Mesendoderm (in vitro differentiated cells): Measurements from ENCODE around the gene NAV1.

ENCODE experiments used
- DNase-seq: peaks from one replicate; pipeline ENCODE4 v3.0.0; 2013
- H2AK5ac ChIP-seq: 2 replicates; pipeline ENCODE4 v1.6.1; 2013; ENCODE audit warnings: low read length, inconsistent platforms
- H2BK120ac ChIP-seq: 2 replicates; pipeline ENCODE4 v1.6.1; 2013; ENCODE audit warnings: low read depth, mild to moderate bottlenecking, low read length, moderate library complexity, mixed read lengths
- H2BK15ac ChIP-seq: replicated peaks from 2 replicates; pipeline ENCODE4 v1.6.1; 2013; ENCODE audit warnings: low read depth, mild to moderate bottlenecking, moderate library complexity
- H2BK5ac ChIP-seq: 2 replicates; pipeline ENCODE4 v1.6.1; 2013; ENCODE audit warnings: low read length, inconsistent platforms
- H3K18ac ChIP-seq: 2 replicates; pipeline ENCODE4 v1.6.1; 2013; ENCODE audit warnings: mild to moderate bottlenecking, low read length, mixed read lengths
- H3K23ac ChIP-seq: one replicate; pipeline ENCODE4 v1.6.1; 2013; ENCODE audit warnings: low read length
- H3K27ac ChIP-seq: 2 replicates; pipeline ENCODE4 v1.5.1; 2013; ENCODE audit warnings: low read depth, mild to moderate bottlenecking, inconsistent platforms, low read length, moderate library complexity
- H3K27me3 ChIP-seq: 2 replicates; pipeline ENCODE4 v1.6.1; 2013; ENCODE audit warnings: low read length, control low read depth, mild to moderate bottlenecking, inconsistent platforms; ENCODE audit not compliant: insufficient read depth, poor library complexity
- H3K36me3 ChIP-seq: 2 replicates; pipeline ENCODE4 v1.6.1; 2013; ENCODE audit warnings: low read length, inconsistent platforms; ENCODE audit not compliant: control insufficient read depth, insufficient read depth
- H3K4ac ChIP-seq: one replicate; pipeline ENCODE4 v1.6.1; 2013; ENCODE audit warnings: low read depth, mild to moderate bottlenecking, low read length, moderate library complexity
- H3K4me1 ChIP-seq: 2 replicates; pipeline ENCODE4 v1.6.1; 2013; ENCODE audit warnings: low read depth, low read length, inconsistent platforms; ENCODE audit not compliant: control insufficient read depth
- H3K4me2 ChIP-seq: 2 replicates; pipeline ENCODE4 v1.6.1; 2013; ENCODE audit warnings: low read length
- H3K4me3 ChIP-seq: 2 replicates; pipeline ENCODE4 v1.5.1; 2013; ENCODE audit warnings: mild to moderate bottlenecking, low read length
- H3K56ac ChIP-seq: one replicate; pipeline ENCODE4 v1.6.1; 2013; ENCODE audit warnings: low read length
- H3K79me1 ChIP-seq: 2 replicates; pipeline ENCODE4 v1.6.1; 2013; ENCODE audit warnings: low read length, inconsistent platforms
- H3K79me2 ChIP-seq: 2 replicates; pipeline ENCODE4 v1.6.1; 2013; ENCODE audit warnings: mild to moderate bottlenecking, low read length; ENCODE audit not compliant: control insufficient read depth, insufficient read depth
- H3K9ac ChIP-seq: 2 replicates; pipeline ENCODE4 v1.6.1; 2013; ENCODE audit warnings: low read length, inconsistent platforms
- H4K5ac ChIP-seq: one replicate; pipeline ENCODE4 v1.6.1; 2013; ENCODE audit warnings: low read length
- H4K8ac ChIP-seq: one replicate; pipeline ENCODE4 v1.6.1; 2013; ENCODE audit warnings: low read depth, mild to moderate bottlenecking, control low read depth, low read length, moderate library complexity
- WGBS: extraction: QIAGEN DNeasy Blood & Tissue Kit; methylation state at CpG from one replicate; pipeline ENCODE4 v1.1.7; 2013; ENCODE audit warnings: low lambda C conversion rate, missing lambda C conversion rate; ENCODE audit not compliant: insufficient coverage; ENCODE audit errors: extremely low coverage; 5-methylcytosine and 5-hydroxymethylcytosine counted together

Gene NAV1

GRCh38 chr1:201551096-201551495, 12.2 kb downstream of the NAV1 start:
- no peak overlapping the region for H4K8ac ChIP-seq
- no peak overlapping the region for H2BK5ac ChIP-seq
- H4K5ac ChIP-seq: no peak overlapping the region
- H2AK5ac ChIP-seq: no peak overlapping the region
- WGBS: no CpG with 5 or more reads among the region's 3 CpGs
- H3K4me3 ChIP-seq: no peak overlapping the region
- no peaks in the 10 kb centered on the region for H3K27me3 ChIP-seq
- H3K9ac ChIP-seq: no peak overlapping the region
- H2BK15ac ChIP-seq: no peak overlapping the region
- no peak overlapping the region for H3K23ac ChIP-seq
- no peak overlapping the region for H3K4me2 ChIP-seq
- no peak overlapping the region for H3K27ac ChIP-seq
- no peak overlapping the region for H3K56ac ChIP-seq
- no peak overlapping the region for H2BK120ac ChIP-seq
- no peak overlapping the region for H3K4ac ChIP-seq
- H3K79me1 ChIP-seq: no peaks in the 10 kb centered on the region
- DNase-seq: no peak
- no peak overlapping the region for H3K18ac ChIP-seq
- H3K4me1 ChIP-seq: no peaks in the 10 kb centered on the region
- no peaks in the 10 kb centered on the region for H3K36me3 ChIP-seq
- H3K79me2 ChIP-seq: no peaks in the 10 kb centered on the region

GRCh38 chr1:201551877-201552731, 13.2 kb downstream of the NAV1 start:
- Histone ChIP-seq H2BK15ac (no peak overlapping the region), H3K4me3 (no peak overlapping the region), H3K23ac (no peak overlapping the region), H3K9ac (no peak overlapping the region), H3K27ac (no peak overlapping the region), H3K4me1 (no peaks in the 10 kb centered on the region), H3K18ac (no peak overlapping the region), H4K5ac (no peak overlapping the region), H4K8ac (no peak overlapping the region), H3K27me3 (no peaks in the 10 kb centered on the region), H3K36me3 (no peaks in the 10 kb centered on the region), H2BK120ac (no peak overlapping the region), H2AK5ac (no peak overlapping the region), H3K79me2 (no peaks in the 10 kb centered on the region), H2BK5ac (no peak overlapping the region), H3K56ac (no peak overlapping the region), H3K79me1 (no peaks in the 10 kb centered on the region), H3K4ac (no peak overlapping the region), H3K4me2 (no peak overlapping the region)
- no CpG with 5 or more reads among the region's 12 CpGs for WGBS
- no peak for DNase-seq

- Histone ChIP-seq H3K79me1 (no peaks in the 10 kb centered on the region), H3K79me2 (no peaks in the 10 kb centered on the region), H3K9ac (no peak overlapping the region), H3K4me3 (no peak overlapping the region), H2BK120ac (no peak overlapping the region), H3K23ac (no peak overlapping the region), H3K27ac (no peak overlapping the region), H3K36me3 (no peaks in the 10 kb centered on the region), H3K27me3 (no peaks in the 10 kb centered on the region), H4K8ac (no peak overlapping the region), H3K4ac (no peak overlapping the region), H2BK15ac (no peak overlapping the region), H3K4me2 (no peak overlapping the region), H3K4me1 (no peaks in the 10 kb centered on the region), H3K56ac (no peak overlapping the region), H2BK5ac (no peak overlapping the region), H4K5ac (no peak overlapping the region), H3K18ac (no peak overlapping the region), H2AK5ac (no peak overlapping the region)
- no CpG with 5 or more reads among the region's 5 CpGs for WGBS
- DNase-seq: no peak
Observed at GRCh38 chr1:201552941-201553351, 14.0 kb downstream of the NAV1 start.

GRCh38 chr1:201553496-201554189, 14.7 kb downstream of the NAV1 start:
- no peaks in the 10 kb centered on the region for H3K79me1 ChIP-seq
- no peak overlapping the region for H3K23ac ChIP-seq
- no peak overlapping the region for H3K4ac ChIP-seq
- WGBS: no CpG with 5 or more reads among the region's 8 CpGs
- H3K36me3 ChIP-seq: no peaks in the 10 kb centered on the region
- H2AK5ac ChIP-seq: no peak overlapping the region
- H2BK15ac ChIP-seq: no peak overlapping the region
- no peak overlapping the region for H3K4me3 ChIP-seq
- no peak overlapping the region for H2BK5ac ChIP-seq
- H3K27ac ChIP-seq: no peak overlapping the region
- H4K8ac ChIP-seq: no peak overlapping the region
- no peaks in the 10 kb centered on the region for H3K4me1 ChIP-seq
- no peak overlapping the region for H3K9ac ChIP-seq
- no peak overlapping the region for H3K56ac ChIP-seq
- H4K5ac ChIP-seq: no peak overlapping the region
- DNase-seq: no peak
- no peak overlapping the region for H3K18ac ChIP-seq
- H2BK120ac ChIP-seq: no peak overlapping the region
- no peaks in the 10 kb centered on the region for H3K79me2 ChIP-seq
- no peaks in the 10 kb centered on the region for H3K27me3 ChIP-seq
- H3K4me2 ChIP-seq: no peak overlapping the region

- Histone ChIP-seq H3K56ac (no peak overlapping the region), H3K79me1 (no peaks in the 10 kb centered on the region), H3K4me1 (no peaks in the 10 kb centered on the region), H3K27ac (no peak overlapping the region), H2BK15ac (no peak overlapping the region), H3K23ac (no peak overlapping the region), H3K4ac (no peak overlapping the region), H4K8ac (no peak overlapping the region), H3K4me3 (no peak overlapping the region), H3K27me3 (no peaks in the 10 kb centered on the region), H3K36me3 (no peaks in the 10 kb centered on the region), H2BK5ac (no peak overlapping the region), H3K4me2 (no peak overlapping the region), H3K18ac (no peak overlapping the region), H3K79me2 (no peaks in the 10 kb centered on the region), H2AK5ac (no peak overlapping the region), H3K9ac (no peak overlapping the region), H2BK120ac (no peak overlapping the region), H4K5ac (no peak overlapping the region)
- no CpG with 5 or more reads among the region's 10 CpGs for WGBS
- no peak for DNase-seq
Observed at GRCh38 chr1:201554190-201554600, 15.3 kb downstream of the NAV1 start.
